Measurements from ENCODE around the gene GUK1. TPM values are rescaled to one million over a fixed set of nuclear protein-coding genes. Genes with fewer than 3 reads are reported as not detected.
A peak's percentile ranks its signal among the peaks of the same experiment; 100 is the strongest.

Gene GUK1
- total RNA-seq, 1 donor from 2014 or later: 87.7 TPM

GRCh38 chr1:228164561-228165371 is 24.7 kb downstream of the GUK1 start:
- H3F3A ChIP-seq (ENCODE audit: low read depth): no peaks in the 10 kb centered on the region
- Mint-ChIP-seq H3K9me3 (no peaks in the 10 kb centered on the region), H3K27ac (peak overlapping the region; percentile 96), H3K4me3 (peak overlapping the region; percentile 87), H3K27me3 (ENCODE audit: insufficient read depth, low read depth) (peaks cover 4% of the 10 kb centered on the region), H3K36me3 (peaks cover 6% of the 10 kb centered on the region), H3K4me1 (peaks cover 21% of the 10 kb centered on the region)
- no peaks in the 10 kb centered on the region for H3K36me3 ChIP-seq
- H3K4me2 ChIP-seq: peak overlapping the region; percentile 82
- peaks cover 20% of the 10 kb centered on the region for H3K4me1 ChIP-seq
- no peaks in the 10 kb centered on the region for H3K27me3 ChIP-seq
- no peak overlapping the region for H3K27ac ChIP-seq
- H3K4me3 ChIP-seq: peak overlapping the region; percentile 49
- DNase-seq (ENCODE audit: low spot score): no peak
- no peak overlapping the region for H3K9ac ChIP-seq
- H4K20me1 ChIP-seq (ENCODE audit: low read depth): no peaks in the 10 kb centered on the region
- H2AFZ ChIP-seq (replicated peaks): no peak overlapping the region
- no peak for TF ChIP-seq EZH2phosphoT487 (IDR thresholded peaks at IDR 0.05)
- peaks cover 23% of the 10 kb centered on the region for H3K79me2 ChIP-seq (ENCODE audit: low read depth)
- no peaks in the 10 kb centered on the region for H3K9me3 ChIP-seq (ENCODE audit: low read depth)

- Histone ChIP-seq H3K9me3 (ENCODE audit: low read depth) (no peaks in the 10 kb centered on the region), H3K4me1 (peaks cover 20% of the 10 kb centered on the region), H2AFZ (replicated peaks) (peak within 1 kb of the TSS; percentile 72), H3K27ac (peak within 1 kb of the TSS; percentile 97), H3K79me2 (ENCODE audit: low read depth) (peaks cover 23% of the 10 kb centered on the region), H3K4me3 (peak within 1 kb of the TSS; percentile 71), H4K20me1 (ENCODE audit: low read depth) (no peaks in the 10 kb centered on the region), H3K27me3 (no peaks in the 10 kb centered on the region), H3F3A (ENCODE audit: low read depth) (no peaks in the 10 kb centered on the region), H3K4me2 (peak within 1 kb of the TSS; percentile 84), H3K36me3 (no peaks in the 10 kb centered on the region), H3K9ac (peak within 1 kb of the TSS; percentile 65)
- H3K4me1 Mint-ChIP-seq: peaks cover 21% of the 10 kb centered on the region
- peak; percentile 99 for DNase-seq (ENCODE audit: low spot score)
- H3K9me3 Mint-ChIP-seq: no peaks in the 10 kb centered on the region
- H3K36me3 Mint-ChIP-seq: peaks cover 6% of the 10 kb centered on the region
- TF ChIP-seq CTCF (IDR thresholded peaks at IDR 0.05): peak; percentile 81
- no peak for TF ChIP-seq EZH2phosphoT487 (IDR thresholded peaks at IDR 0.05)
- H3K27ac Mint-ChIP-seq: peak within 1 kb of the TSS; percentile 96
- peaks cover 4% of the 10 kb centered on the region for H3K27me3 Mint-ChIP-seq (ENCODE audit: insufficient read depth, low read depth)
- peak within 1 kb of the TSS; percentile 87 for H3K4me3 Mint-ChIP-seq
These were observed 25.5 kb downstream of the GUK1 start, which contains the start of gene IBA57 for GRCh38 chr1:228165372-228166169. Gene IBA57 (plus strand): TSS chr1:228165804. CDS start chr1:228165817, 13 bp downstream.

GRCh38 chr1:228166170-228166936 is 26.3 kb downstream of the GUK1 start:
- TF ChIP-seq EZH2phosphoT487 (IDR thresholded peaks at IDR 0.05) (no peak), CTCF (IDR thresholded peaks at IDR 0.05) (peak; percentile 36)
- peak overlapping the region; percentile 84 for H3K4me2 ChIP-seq
- peak overlapping the region; percentile 72 for H2AFZ ChIP-seq (replicated peaks)
- H3K4me1 ChIP-seq: peaks cover 17% of the 10 kb centered on the region
- Mint-ChIP-seq H3K27ac (peak overlapping the region; percentile 82), H3K36me3 (peaks cover 6% of the 10 kb centered on the region), H3K4me3 (peak overlapping the region; percentile 85), H3K27me3 (ENCODE audit: insufficient read depth, low read depth) (peaks cover 4% of the 10 kb centered on the region), H3K9me3 (no peaks in the 10 kb centered on the region), H3K4me1 (peaks cover 21% of the 10 kb centered on the region)
- H4K20me1 ChIP-seq (ENCODE audit: low read depth): no peaks in the 10 kb centered on the region
- H3K4me3 ChIP-seq: peak overlapping the region; percentile 71
- H3K9me3 ChIP-seq (ENCODE audit: low read depth): no peaks in the 10 kb centered on the region
- no peaks in the 10 kb centered on the region for H3K36me3 ChIP-seq
- no peaks in the 10 kb centered on the region for H3K27me3 ChIP-seq
- no peaks in the 10 kb centered on the region for H3F3A ChIP-seq (ENCODE audit: low read depth)
- peak; percentile 82 for DNase-seq (ENCODE audit: low spot score)
- peak overlapping the region; percentile 97 for H3K27ac ChIP-seq
- H3K79me2 ChIP-seq (ENCODE audit: low read depth): peaks cover 23% of the 10 kb centered on the region
- no peak overlapping the region for H3K9ac ChIP-seq
